Measurements from ENCODE around the gene AMH.

- TF ChIP-seq POLR2A (IDR thresholded peaks at IDR 0.05) (no peak), CTCF (IDR thresholded peaks at IDR 0.05) (no peak)
These were observed 42.1 kb downstream of the AMH start for GRCh38 chr19:2291185-2291751.

Data from ovary (tissue), 3 donors.